ENCODE results near the gene DDX60.

DNA sequence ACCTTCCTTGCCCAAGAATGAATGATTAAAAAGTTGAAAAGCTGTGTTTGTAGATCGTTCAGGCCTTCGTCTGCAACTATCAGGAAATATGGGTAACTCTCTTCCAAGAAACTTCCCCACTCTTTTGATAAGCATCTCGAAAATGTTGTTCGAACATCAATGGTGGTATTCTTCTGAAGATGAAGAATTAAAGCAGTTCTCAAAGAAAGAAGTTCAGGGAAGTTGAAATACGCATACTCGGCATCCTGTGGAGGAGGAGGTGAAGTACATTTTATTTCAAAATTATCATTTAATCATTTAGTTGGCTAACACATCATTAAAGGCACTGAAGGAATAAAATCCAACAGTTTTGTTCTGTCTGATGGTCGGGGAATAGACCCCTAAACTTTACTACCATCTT lies 12.1 kb downstream of the DDX60 start:
- TF ChIP-seq, protein P1, sequence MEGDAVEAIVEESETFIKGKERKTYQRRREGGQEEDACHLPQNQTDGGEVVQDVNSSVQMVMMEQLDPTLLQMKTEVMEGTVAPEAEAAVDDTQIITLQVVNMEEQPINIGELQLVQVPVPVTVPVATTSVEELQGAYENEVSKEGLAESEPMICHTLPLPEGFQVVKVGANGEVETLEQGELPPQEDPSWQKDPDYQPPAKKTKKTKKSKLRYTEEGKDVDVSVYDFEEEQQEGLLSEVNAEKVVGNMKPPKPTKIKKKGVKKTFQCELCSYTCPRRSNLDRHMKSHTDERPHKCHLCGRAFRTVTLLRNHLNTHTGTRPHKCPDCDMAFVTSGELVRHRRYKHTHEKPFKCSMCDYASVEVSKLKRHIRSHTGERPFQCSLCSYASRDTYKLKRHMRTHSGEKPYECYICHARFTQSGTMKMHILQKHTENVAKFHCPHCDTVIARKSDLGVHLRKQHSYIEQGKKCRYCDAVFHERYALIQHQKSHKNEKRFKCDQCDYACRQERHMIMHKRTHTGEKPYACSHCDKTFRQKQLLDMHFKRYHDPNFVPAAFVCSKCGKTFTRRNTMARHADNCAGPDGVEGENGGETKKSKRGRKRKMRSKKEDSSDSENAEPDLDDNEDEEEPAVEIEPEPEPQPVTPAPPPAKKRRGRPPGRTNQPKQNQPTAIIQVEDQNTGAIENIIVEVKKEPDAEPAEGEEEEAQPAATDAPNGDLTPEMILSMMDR (IDR thresholded peaks at IDR 0.05 in 2 of 3, conservative IDR thresholded peaks at IDR 0.05 in 1 of 3; ENCODE audit: control insufficient read depth in 2 of 3, extremely low read depth in 1 of 3, insufficient read depth in 1 of 3, low read depth in 3 of 3, low read length in 3 of 3): no peak
- TF ChIP-seq EP300 (IDR thresholded peaks at IDR 0.05; ENCODE audit: borderline replicate concordance in 1 of 2, control insufficient read depth in 1 of 2, low read depth in 2 of 2, low read length in 2 of 2): no peak
- TF ChIP-seq POLR2A (IDR thresholded peaks at IDR 0.05; ENCODE audit: low read depth, low read length): no peak
- no peak for TF ChIP-seq MXI1 (IDR thresholded peaks at IDR 0.05; ENCODE audit: low read depth, low read length)
- TF ChIP-seq TBL1XR1 (IDR thresholded peaks at IDR 0.05; ENCODE audit: low read depth, low read length): no peak
- TF ChIP-seq EZH2 (IDR thresholded peaks at IDR 0.05; ENCODE audit: borderline replicate concordance, control insufficient read depth, low read depth, low read length): no peak
- no peak for TF ChIP-seq SMC3 (IDR thresholded peaks at IDR 0.05; ENCODE audit: borderline replicate concordance, low read length)
- TF ChIP-seq RCOR1 (conservative IDR thresholded peaks at IDR 0.05; ENCODE audit: low read depth, low read length): no peak
- no peak for TF ChIP-seq CEBPB (IDR thresholded peaks at IDR 0.05; ENCODE audit: borderline replicate concordance in 1 of 2, low read depth in 2 of 2, low read length in 2 of 2)
- no peak for TF ChIP-seq SREBF1 (IDR thresholded peaks at IDR 0.05; ENCODE audit: low read length)
